ENCODE measurements around the gene FRA10AC1.

The FRA10AC1 gene

GRCh38 chr10:93702210-93703001 lies at the start of gene FRA10AC1:
FRA10AC1 (minus strand) TSS chr10:93702592; CDS start chr10:93700106, 2,486 bp downstream.
- peak within 1 kb of the TSS; percentile 53 for H3K27ac ChIP-seq
- peak; percentile 68 for TF ChIP-seq CTCF (IDR thresholded peaks at IDR 0.05; ENCODE audit: low read depth, low read length, missing control alignments)
- H3K36me3 ChIP-seq (replicated peaks): no peaks in the 10 kb centered on the region
- H3K4me3 ChIP-seq (ENCODE audit: low read depth, low read length): peak within 1 kb of the TSS; percentile 83
- in situ Hi-C loops (cut with HindIII; ENCODE audit: low pct_ligation_motif_present, low sequenced_read_pairs): no loop called here
- DNase-seq: peak; percentile 86
- no peaks in the 10 kb centered on the region for H3K27me3 ChIP-seq (replicated peaks)

- in situ Hi-C loops (cut with HindIII; ENCODE audit: low pct_ligation_motif_present, low sequenced_read_pairs): no loop called here
Observed at GRCh38 chr10:93751832-93752231, 49.4 kb upstream of the FRA10AC1 start.

GRCh38 chr10:93751124-93751523 lies 48.7 kb upstream of the FRA10AC1 start:
- no peak overlapping the region for H3K4me3 ChIP-seq (ENCODE audit: low read depth, low read length)
- no peaks in the 10 kb centered on the region for H3K27me3 ChIP-seq (replicated peaks)
- no peak for DNase-seq
- no peaks in the 10 kb centered on the region for H3K36me3 ChIP-seq (replicated peaks)
- no peak for TF ChIP-seq CTCF (IDR thresholded peaks at IDR 0.05; ENCODE audit: low read depth, low read length, missing control alignments)
- no peak overlapping the region for H3K27ac ChIP-seq
- in situ Hi-C loops (cut with HindIII; ENCODE audit: low pct_ligation_motif_present, low sequenced_read_pairs): no loop called here

More at GRCh38 chr10:93751832-93752231, 49.4 kb upstream of the FRA10AC1 start:
- DNase-seq: peak; percentile 49
- no peaks in the 10 kb centered on the region for H3K27me3 ChIP-seq (replicated peaks)
- H3K36me3 ChIP-seq (replicated peaks): no peaks in the 10 kb centered on the region
- no peak for TF ChIP-seq CTCF (IDR thresholded peaks at IDR 0.05; ENCODE audit: low read depth, low read length, missing control alignments)
- peak overlapping the region; percentile 40 for H3K4me3 ChIP-seq (ENCODE audit: low read depth, low read length)
- no peak overlapping the region for H3K27ac ChIP-seq

GRCh38 chr10:93749218-93749799 lies 46.9 kb upstream of the FRA10AC1 start:
- Histone ChIP-seq H3K27ac (no peak overlapping the region), H3K36me3 (replicated peaks) (no peaks in the 10 kb centered on the region), H3K27me3 (replicated peaks) (no peaks in the 10 kb centered on the region), H3K4me3 (ENCODE audit: low read depth, low read length) (no peak overlapping the region)
- no peak for TF ChIP-seq CTCF (IDR thresholded peaks at IDR 0.05; ENCODE audit: low read depth, low read length, missing control alignments)
- no peak for DNase-seq
- in situ Hi-C loops (cut with HindIII; ENCODE audit: low pct_ligation_motif_present, low sequenced_read_pairs): no loop called here

GRCh38 chr10:93746844-93747284 lies 44.5 kb upstream of the FRA10AC1 start:
- H3K27ac ChIP-seq: no peak overlapping the region
- peak; percentile 95 for DNase-seq
- no peaks in the 10 kb centered on the region for H3K36me3 ChIP-seq (replicated peaks)
- H3K27me3 ChIP-seq (replicated peaks): no peaks in the 10 kb centered on the region
- peak; percentile 52 for TF ChIP-seq CTCF (IDR thresholded peaks at IDR 0.05; ENCODE audit: low read depth, low read length, missing control alignments)
- in situ Hi-C loops (cut with HindIII; ENCODE audit: low pct_ligation_motif_present, low sequenced_read_pairs): no loop called here
- H3K4me3 ChIP-seq (ENCODE audit: low read depth, low read length): no peak overlapping the region
